ENCODE measurements around the gene RNF180. TPM values are rescaled to one million over a fixed set of nuclear protein-coding genes. Genes with fewer than 3 reads are reported as not detected.
"Not testable (repeated sequence)": the region's sequence is repeated elsewhere in the genome, so short reads cannot be mapped to it uniquely, and the experiment has no call there.

Gene RNF180
- total RNA-seq, 1 donor from 2014 or later, result 27.4 TPM

DNA sequence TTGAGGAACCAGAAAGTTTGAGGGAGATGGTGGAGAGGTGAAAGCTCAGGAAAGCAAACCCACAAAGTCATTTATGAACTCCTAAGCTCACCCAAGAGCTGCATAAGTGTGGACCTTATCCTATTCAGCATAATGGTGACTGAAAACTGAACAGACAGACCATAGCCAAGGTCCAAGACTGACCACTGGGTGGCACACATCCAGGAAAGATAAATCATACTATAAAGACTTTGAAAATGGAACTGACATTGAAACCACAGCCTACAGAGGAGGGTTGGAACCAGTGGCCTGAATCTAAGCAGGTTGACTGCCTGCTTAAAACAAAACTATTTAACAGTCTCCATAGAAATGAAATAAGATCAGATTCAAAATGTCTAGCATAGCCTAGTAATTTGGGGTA, 219.1 kb downstream of the RNF180 start:
- no peak for DNase-seq (ENCODE audit: low spot score)

DNA sequence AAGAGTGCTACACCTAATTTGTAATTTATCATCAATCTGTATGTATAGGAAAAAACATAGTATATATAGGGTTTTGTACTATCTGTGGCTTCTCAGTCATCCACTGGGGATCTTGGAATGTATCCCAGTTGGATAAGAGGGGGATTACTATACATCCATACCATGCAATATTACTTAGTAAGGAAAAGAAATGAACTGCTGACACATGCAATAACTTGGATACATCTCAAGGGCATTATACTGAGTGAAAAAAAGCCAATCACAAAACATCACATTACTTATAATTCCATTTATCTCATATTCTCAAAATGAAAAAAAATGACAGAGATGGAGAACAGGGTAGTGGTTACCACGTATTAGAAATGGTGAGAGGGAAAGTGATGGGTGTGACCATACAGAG, 231.9 kb downstream of the RNF180 start:
- DNase-seq (ENCODE audit: low spot score), result no peak

DNA sequence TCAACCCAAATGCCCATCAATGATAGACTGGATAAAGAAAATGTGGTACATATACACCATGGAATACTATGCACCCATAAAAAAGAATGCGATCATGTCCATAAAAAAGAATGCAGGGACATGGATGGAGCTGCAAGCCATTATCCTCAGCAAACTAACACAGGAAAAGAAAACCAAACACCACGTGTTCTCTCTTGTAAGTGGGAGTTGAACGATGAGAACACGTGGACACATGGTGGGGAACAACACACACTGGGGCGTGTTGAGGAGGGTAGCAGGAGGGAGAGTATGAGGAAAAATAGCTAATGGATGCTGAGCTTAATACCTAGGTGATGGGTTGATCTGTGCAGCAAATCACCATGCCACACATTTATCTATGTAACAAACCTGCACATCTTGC, 233.1 kb downstream of the RNF180 start:
- not testable (repeated sequence) for DNase-seq (ENCODE audit: low spot score)

DNA sequence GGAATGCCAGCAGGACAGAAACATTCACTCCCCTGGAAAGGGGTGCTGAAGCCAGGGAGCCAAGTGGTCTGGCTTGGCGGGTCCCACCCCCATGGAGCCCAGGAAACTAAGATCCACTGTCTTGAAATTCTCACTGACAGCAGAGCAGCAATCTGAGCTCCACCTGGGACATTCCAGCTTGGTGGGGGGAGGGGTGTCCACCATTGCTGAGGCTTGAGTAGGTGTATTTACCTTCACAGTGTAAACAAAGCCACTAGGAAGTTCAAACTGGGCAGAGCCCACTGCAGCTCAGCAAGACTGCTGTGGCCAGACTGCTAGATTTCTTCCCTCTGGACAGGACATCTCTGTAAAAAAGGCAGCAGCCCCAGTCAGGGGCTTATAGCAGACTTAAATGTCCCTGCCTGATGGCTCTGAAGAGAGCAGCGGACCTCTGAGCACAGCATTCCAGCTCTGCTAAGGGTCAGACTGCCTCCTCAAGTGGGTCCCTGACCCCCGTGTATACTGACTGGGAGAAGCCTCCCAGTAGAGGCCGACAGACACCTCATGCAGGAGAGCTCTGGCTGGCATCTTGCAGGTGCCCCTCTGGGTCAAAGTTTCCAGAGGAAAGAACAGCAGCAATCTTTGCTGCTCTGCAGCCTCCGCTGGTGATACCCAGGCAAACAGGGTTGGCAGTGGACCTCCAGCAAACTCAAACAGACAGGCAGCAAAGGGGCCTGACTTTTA, 241.6 kb downstream of the RNF180 start:
- not testable (repeated sequence) for DNase-seq (ENCODE audit: low spot score)

DNA sequence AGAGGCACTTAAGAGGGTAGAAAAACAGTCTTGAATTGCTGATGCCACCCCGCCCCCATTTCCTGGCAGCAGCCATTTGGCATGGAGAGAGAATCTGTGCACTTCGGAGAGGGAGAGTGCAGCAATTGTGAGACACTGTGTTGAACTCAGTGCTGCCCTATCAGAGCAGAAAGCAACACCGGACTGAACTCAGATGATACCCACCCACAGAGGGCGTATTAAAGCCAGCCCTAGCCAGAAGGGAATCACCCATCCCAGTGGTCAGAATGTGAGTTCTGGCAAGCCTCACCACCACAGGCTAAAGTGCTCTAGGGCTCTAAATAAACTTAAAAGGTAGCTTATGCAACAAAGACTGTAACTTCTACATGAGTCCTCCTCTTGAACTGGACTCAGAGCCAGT, 251.7 kb downstream of the RNF180 start:
- no peak for DNase-seq (ENCODE audit: low spot score)

DNA sequence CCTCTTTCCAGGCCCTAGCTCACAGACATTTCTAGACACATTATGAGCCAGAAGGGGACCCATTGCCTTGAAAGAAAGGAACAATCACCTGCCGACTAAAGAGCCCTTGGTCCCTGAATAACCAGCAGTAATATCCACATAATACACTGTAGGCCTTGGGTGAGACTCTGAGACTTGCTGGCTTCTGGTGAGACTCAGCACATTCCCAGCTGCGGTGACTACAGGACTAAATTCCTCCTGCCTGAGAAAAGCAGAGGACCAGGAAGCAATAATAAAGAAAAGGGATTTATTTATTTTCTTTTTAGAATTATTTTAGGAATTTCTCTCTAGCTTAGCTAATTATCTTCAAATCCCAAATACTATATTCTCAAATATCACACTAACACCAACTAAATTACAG, 252.4 kb downstream of the RNF180 start:
- no peak for DNase-seq (ENCODE audit: low spot score)

Other genes with a start within 250 kb of the RNF180 start
- gene HTR1A, start 203.4 kb upstream of the RNF180 start, total RNA-seq (ENCODE audit: insufficient read depth, low replicate concordance), result not detected

Measured in umbilical cord (tissue), 2 donors.